GM12878 (cell line): ENCODE measurements around the gene STKLD1. TPM values are rescaled to one million over a fixed set of nuclear protein-coding genes. Genes with fewer than 3 reads are reported as not detected.

Source experiments
- ATAC-seq: fragments of 200-7000 bp; cut with Tn5 transposase; 3 replicates; pipeline ENCODE4 v1.9.1; 2020; ENCODE audit warnings: mild to moderate bottlenecking, moderate library complexity
- BruUV-seq: library from RNA; stranded (reverse); fragments of 400-500 nt; replicated peaks from 2 replicates; lab custom pipeline; 2021; lab: Mats Ljungman, UMichigan
- CTCF ChIA-PET: fragments of 300-600 bp; sonication (Branson Sonifier 250); formaldehyde crosslinking; extraction: SDS; loops from one replicate; lab custom pipeline; 2021; ENCODE audit warnings: inconsistent platforms; lab: Yijun Ruan, JAX
- POLR2A ChIA-PET: fragments of 350-600 bp; formaldehyde crosslinking; extraction: SDS; loops from one replicate; lab custom pipeline; 2021; ENCODE audit warnings: inconsistent platforms; lab: Charles Lee
- RAD21 ChIA-PET: fragments of 300-600 bp; sonication (Branson Sonifier 250); formaldehyde crosslinking; loops from one replicate; lab custom pipeline; 2023; ENCODE audit warnings: antibody characterized with exemption; ENCODE audit not compliant: unreplicated experiment; lab: Charles Lee
- SMC1A ChIA-PET: fragments of 300-600 bp; sonication (Branson Sonifier 250); formaldehyde crosslinking; loops from one replicate; lab custom pipeline; 2023; ENCODE audit not compliant: unreplicated experiment, uncharacterized antibody; lab: Charles Lee
- DNase-seq: peaks from one replicate; pipeline ENCODE4 v3.0.0-alpha.2; 2011; ENCODE audit warnings: low read depth, low spot score
- FAIRE-seq: peaks from 3 replicates; lab custom pipeline; 2011; peaks lifted over from hg19 to GRCh38; lab: Jason Lieb, UNC
- H2AFZ ChIP-seq: 2 replicates; pipeline ENCODE4 v1.6.0; 2011; ENCODE audit warnings: low read depth, low read length, control low read depth; ENCODE audit not compliant: control insufficient read depth
- H3K27ac ChIP-seq: 2 replicates; pipeline ENCODE4 v1.5.1; 2011; ENCODE audit warnings: control low read depth; ENCODE audit not compliant: control insufficient read depth, insufficient read depth
- H3K27me3 ChIP-seq, 2 experiments: replicated peaks in 1 of 2; 2 replicates each; pipeline versions ENCODE4 v1.6.0 to v1.6.1; 2011; ENCODE audit warnings: low read length in 1 of 2; ENCODE audit not compliant: control insufficient read depth in 2 of 2, insufficient read depth in 2 of 2
- H3K36me3 ChIP-seq, 2 experiments: 2 replicates each; pipeline ENCODE4 v1.5.1; 2011; ENCODE audit warnings: low read length in 1 of 2; ENCODE audit not compliant: control insufficient read depth in 2 of 2, insufficient read depth in 2 of 2
- H3K4me1 ChIP-seq: 2 replicates; pipeline ENCODE4 v1.6.1; 2011; ENCODE audit warnings: mild to moderate bottlenecking, low read length, moderate library complexity, mixed read lengths; ENCODE audit not compliant: control insufficient read depth, insufficient read depth
- H3K4me2 ChIP-seq: 2 replicates; pipeline ENCODE4 v1.6.0; 2011; ENCODE audit warnings: control low read depth; ENCODE audit not compliant: control insufficient read depth, insufficient read depth
- H3K4me3 ChIP-seq: fragments of 200-600 bp; sonication (generic); 2 replicates; pipeline ENCODE4 v1.5.1; 2016
- H3K79me2 ChIP-seq: 2 replicates; pipeline ENCODE4 v1.6.0; 2011; ENCODE audit warnings: low read length; ENCODE audit not compliant: control insufficient read depth, insufficient read depth
- H3K9ac ChIP-seq: 2 replicates; pipeline ENCODE4 v1.8.0; 2011; ENCODE audit warnings: low read length, control low read depth, mixed read lengths; ENCODE audit not compliant: control insufficient read depth, insufficient read depth
- H3K9me3 ChIP-seq: replicated peaks from 3 replicates; pipeline ENCODE4 v1.5.1; 2011; ENCODE audit warnings: mild to moderate bottlenecking, low read length; ENCODE audit not compliant: control insufficient read depth, insufficient read depth
- H4K20me1 ChIP-seq: 2 replicates; pipeline ENCODE4 v1.6.0; 2011; ENCODE audit not compliant: control insufficient read depth, insufficient read depth
- ASH2L ChIP-seq: fragments of 300-600, 200-600 bp; sonication (generic); IDR thresholded peaks from 2 replicates; pipeline ENCODE4 v1.6.1; 2017; ENCODE audit warnings: low read depth, mild to moderate bottlenecking, borderline replicate concordance
- FOXK2 ChIP-seq: fragments of 450-650 bp; IDR thresholded peaks from 2 replicates; pipeline ENCODE4 v1.6.1; 2017; ENCODE audit warnings: mild to moderate bottlenecking, moderate library complexity
- FOXM1 ChIP-seq: IDR thresholded peaks from 2 replicates; pipeline ENCODE4 v1.6.1; 2012; ENCODE audit warnings: low read depth, mild to moderate bottlenecking, inconsistent platforms, low read length, moderate library complexity
- GATAD2B ChIP-seq: fragments of 450-650 bp; conservative IDR thresholded peaks from 2 replicates; pipeline ENCODE4 v1.6.1; 2017; ENCODE audit warnings: low read depth, mild to moderate bottlenecking, moderate library complexity
- IRF3 ChIP-seq: fragments of 450-650 bp; IDR thresholded peaks from 2 replicates; pipeline ENCODE4 v1.6.1; 2014; ENCODE audit warnings: mild to moderate bottlenecking
- NFXL1 ChIP-seq: fragments of 450-650 bp; IDR thresholded peaks from 2 replicates; pipeline ENCODE4 v1.6.1; 2017; ENCODE audit warnings: antibody characterized with exemption, mild to moderate bottlenecking, borderline replicate concordance
- POLR2A ChIP-seq: IDR thresholded peaks from 2 replicates; pipeline ENCODE4 v1.6.1; 2011; ENCODE audit warnings: low read depth, mild to moderate bottlenecking, low read length
- POLR2AphosphoS5 ChIP-seq: IDR thresholded peaks from 2 replicates; pipeline ENCODE4 v1.6.1; 2011; ENCODE audit warnings: mild to moderate bottlenecking, low read length, inconsistent platforms
- RAD51 ChIP-seq: fragments of 450-650 bp; IDR thresholded peaks from 2 replicates; pipeline ENCODE4 v1.6.1; 2016; ENCODE audit warnings: moderate library complexity, mild to moderate bottlenecking, inconsistent platforms
- USF1 ChIP-seq: IDR thresholded peaks from 2 replicates; pipeline ENCODE4 v1.6.1; 2011; ENCODE audit warnings: borderline replicate concordance, low read depth, mild to moderate bottlenecking, moderate library complexity, mixed read lengths, low read length; ENCODE audit not compliant: insufficient read depth; ENCODE audit errors: extremely low read length
- WGBS: methylation state at CpG from one replicate; pipeline ENCODE4 v1.1.6; 2016; ENCODE audit warnings: low lambda C conversion rate; ENCODE audit not compliant: insufficient replicate concordance, insufficient coverage; ENCODE audit errors: missing lambda C conversion rate; 5-methylcytosine and 5-hydroxymethylcytosine counted together
- in situ Hi-C: fragments of 300-500 bp; cut with MboI; formaldehyde crosslinking; loops from 9 replicates; pipeline ENCODE4 v1.14.3; 2018; ENCODE audit warnings: mixed read lengths
- intact Hi-C: fragments of 100-400 bp; cut with micrococcal nuclease; formaldehyde crosslinking; loops from one replicate; pipeline ENCODE4 v1.14.2; 2022; ENCODE audit not compliant: unreplicated experiment
- polyA plus RNA-seq, 11 experiments: library from polyadenylated mRNA; depleted of rRNA in 4 of 11; unstranded in 6 of 11; stranded (reverse) in 5 of 11; fragments of >200 nt; fragmentation: Nextera tagmentation in 4 of 11; fragmentation: Illumina TruSeq in 1 of 11; extraction: Ambion mirVana in 4 of 11; extraction: Trizol in 1 of 11; gene quantifications; 1 replicate in 1 of 11; 2 replicates in 10 of 11; pipeline versions ENCODE4 v1.2.1 to v1.2.3, GENCODE V29; 2011 to 2016; ENCODE audit warnings: inconsistent platforms in 2 of 11, missing spikeins in 2 of 11, low read depth in 1 of 11
- total RNA-seq, 4 experiments: library from RNA; depleted of rRNA in 3 of 4; stranded (reverse); fragments of >200 nt in 3 of 4; fragmentation: Illumina TruSeq in 1 of 4; extraction: Trizol in 1 of 4; gene quantifications; 2 replicates each; pipeline versions ENCODE4 v1.2.1 to v1.2.3, GENCODE V29; 2013 to 2021

The STKLD1 gene
- total and polyA plus RNA-seq, 10 of the 15 experiments (the other 5 are each of a cell fraction or from before 2014, with no cell fraction given): 0.07 to 0.40 (median 0.29) TPM; not detected in 4

GRCh38 chr9:133327834-133328484, 48.2 kb upstream of the STKLD1 start:
- Histone ChIP-seq H3K9ac (no peak overlapping the region), H3K36me3 (peaks cover 11 to 14% of the 10 kb centered on the region in 2 experiments; a peak in 3 of 4 replicates), H3K4me3 (no peak overlapping the region), H3K9me3 (no peaks in the 10 kb centered on the region; the same call in 2 of the 3 replicates)
- ChIA-PET RAD21 (no interaction called here), POLR2A (no interaction called here), CTCF (no interaction called here)
- in situ Hi-C loops: no loop called here
- DNase-seq: no peak
- no peak for FAIRE-seq
- TF ChIP-seq POLR2AphosphoS5 (peak; percentile 42; the same call in 1 of the 2 replicates), RAD51 (no peak), GATAD2B (no peak), FOXM1 (no peak), FOXK2 (no peak), IRF3 (no peak), USF1 (no peak), ASH2L (no peak), NFXL1 (no peak), POLR2A (peak; percentile 54; the same call in 1 of the 2 replicates)
- TF ChIP-seq, all 136 proteins: peak for 2
- ATAC-seq: no peak
- intact Hi-C loops: loop anchor here (10.0 kb wide), 1 partner anchor 143 kb away; no protein-coding TSS in a partner anchor
- H3K27me3 ChIP-seq: no peaks in the 10 kb centered on the region
- H2AFZ ChIP-seq: no peak overlapping the region
- BruUV-seq: no TSS peak
- no peak overlapping the region for H3K4me2 ChIP-seq
- 81% methylated on average over 10 of the region's 10 CpGs for WGBS
- no peaks in the 10 kb centered on the region; the same call in 1 of the 2 replicates for H3K79me2 ChIP-seq
- no peaks in the 10 kb centered on the region for H4K20me1 ChIP-seq
- SMC1A ChIA-PET: no interaction called here
- H3K4me1 ChIP-seq: no peaks in the 10 kb centered on the region; the same call in 1 of the 2 replicates
- no peak overlapping the region for H3K27ac ChIP-seq
